A549 (cell line): ENCODE data around the gene ZC3H13. TPM values are rescaled to one million over a fixed set of nuclear protein-coding genes. Genes with fewer than 3 reads are reported as not detected.

ENCODE experiments used
- ATAC-seq, 2 experiments: fragments of 200-7000 bp in 1 of 2; fragments of >200 bp in 1 of 2; cut with Nextera tagmentation in 1 of 2; cut with Tn5 transposase in 1 of 2; 3 replicates each; pipeline versions ENCODE4 v1.8.0 to v1.9.1; 2018 to 2020; ENCODE audit warnings: mild to moderate bottlenecking in 1 of 2, moderate library complexity in 1 of 2
- CTCF ChIA-PET: fragments of 300-600 bp; sonication (Branson Sonifier 250); formaldehyde crosslinking; extraction: SDS; loops from one replicate; lab custom pipeline; 2021; ENCODE audit warnings: antibody characterized with exemption, inconsistent platforms; lab: Yijun Ruan, JAX
- POLR2A ChIA-PET: fragments of 350-600 bp; formaldehyde crosslinking; extraction: SDS; loops from one replicate; lab custom pipeline; 2021; ENCODE audit warnings: antibody characterized with exemption, inconsistent platforms; lab: Yijun Ruan, JAX
- DNase-seq, 2 experiments: peaks; one replicate each; pipeline versions ENCODE4 v3.0.0 to v3.0.0-alpha.2; 2011 to 2016; ENCODE audit warnings: low read depth in 1 of 2, low spot score in 1 of 2
- FAIRE-seq: peaks from 2 replicates; lab custom pipeline; 2011; peaks lifted over from hg19 to GRCh38; lab: Jason Lieb, UNC
- H3K27ac ChIP-seq, 2 experiments: fragments of >200 bp; sonication (Bioruptor Twin); formaldehyde crosslinking; 3 replicates each; pipeline ENCODE4 v1.5.1; 2016 to 2017
- H3K4me1 ChIP-seq: fragments of >200 bp; sonication (Bioruptor Twin); formaldehyde crosslinking; 3 replicates; pipeline ENCODE4 v1.6.1; 2016
- H3K4me2 ChIP-seq: fragments of >200 bp; sonication (Bioruptor Twin); formaldehyde crosslinking; 3 replicates; pipeline ENCODE4 v1.6.1; 2016
- H3K4me3 ChIP-seq: fragments of >200 bp; sonication (Bioruptor Twin); formaldehyde crosslinking; 3 replicates; pipeline ENCODE4 v1.5.1; 2016
- H3K9me3 ChIP-seq: fragments of >200 bp; sonication (Bioruptor Twin); formaldehyde crosslinking; 3 replicates; pipeline ENCODE4 v1.6.1; 2016
- BHLHE40 ChIP-seq: IDR thresholded peaks from 2 replicates; pipeline ENCODE4 v1.6.1; 2012; ENCODE audit warnings: low read depth, low read length, inconsistent platforms
- CBX8 ChIP-seq: fragments of 200-600 bp; sonication (generic); IDR thresholded peaks from 2 replicates; pipeline ENCODE4 v1.6.1; 2016
- CEBPB ChIP-seq, 2 experiments: fragments of >200 bp in 1 of 2; sonication (Bioruptor Twin) in 1 of 2; formaldehyde crosslinking in 1 of 2; IDR thresholded peaks; 2 replicates each; pipeline ENCODE4 v1.6.1; 2012 to 2016
- CHD2 ChIP-seq: fragments of 150-350 bp; IDR thresholded peaks from 2 replicates; pipeline ENCODE4 v1.6.1; 2014; ENCODE audit warnings: low read length; ENCODE audit not compliant: partially characterized antibody
- CHD4 ChIP-seq: fragments of 200-600 bp; sonication (generic); IDR thresholded peaks from 2 replicates; pipeline ENCODE4 v1.6.1; 2016; ENCODE audit warnings: antibody characterized with exemption, mild to moderate bottlenecking, borderline replicate concordance
- EHF ChIP-seq: fragments of 250-450 bp; sonication (Bioruptor Pico); IDR thresholded peaks from 2 replicates; pipeline ENCODE4 v1.5.0; 2020; ENCODE audit warnings: mild to moderate bottlenecking
- ESRRA ChIP-seq: fragments of 150-350 bp; IDR thresholded peaks from 2 replicates; pipeline ENCODE4 v1.6.1; 2014; ENCODE audit warnings: mild to moderate bottlenecking, low read length, borderline replicate concordance
- FOXS1 ChIP-seq: fragments of 250-450 bp; sonication (Bioruptor Pico); IDR thresholded peaks from 2 replicates; pipeline ENCODE4 v1.5.0; 2020; ENCODE audit warnings: mild to moderate bottlenecking, moderate library complexity
- GATA3 ChIP-seq: IDR thresholded peaks from 2 replicates; pipeline ENCODE4 v1.6.1; 2012; ENCODE audit warnings: borderline replicate concordance
- HES2 ChIP-seq: fragments of >200 bp; sonication (Bioruptor Twin); formaldehyde crosslinking; IDR thresholded peaks from 2 replicates; pipeline ENCODE4 v1.6.1; 2016
- HEYL ChIP-seq: fragments of 250-450 bp; sonication (Bioruptor Pico); IDR thresholded peaks from 2 replicates; pipeline ENCODE4 v1.8.0; 2021; ENCODE audit warnings: mild to moderate bottlenecking, moderate library complexity
- HOXB5 ChIP-seq: fragments of 250-450 bp; sonication (Bioruptor Pico); IDR thresholded peaks from 2 replicates; pipeline ENCODE4 v1.5.0; 2020; ENCODE audit warnings: mild to moderate bottlenecking, moderate library complexity
- JUNB ChIP-seq: fragments of >200 bp; sonication (Bioruptor Twin); formaldehyde crosslinking; IDR thresholded peaks from 2 replicates; pipeline ENCODE4 v1.6.1; 2016
- KDM5A ChIP-seq: fragments of 200-600 bp; sonication (generic); IDR thresholded peaks from 2 replicates; pipeline ENCODE4 v1.6.1; 2016; ENCODE audit warnings: antibody characterized with exemption, mild to moderate bottlenecking
- MAFK ChIP-seq: fragments of 450-650 bp; IDR thresholded peaks from 2 replicates; pipeline ENCODE4 v1.6.1; 2014; ENCODE audit not compliant: partially characterized antibody
- MAZ ChIP-seq: fragments of 150-350 bp; IDR thresholded peaks from 2 replicates; pipeline ENCODE4 v1.6.1; 2014; ENCODE audit warnings: antibody characterized with exemption, low read depth, low read length, borderline replicate concordance
- POLR2AphosphoS2 ChIP-seq: conservative IDR thresholded peaks from 2 replicates; pipeline ENCODE4 v1.6.1; 2012; ENCODE audit warnings: low read length, improper control_type of control experiment, inconsistent platforms
- RAD21 ChIP-seq, 2 experiments: fragments of >200 bp in 1 of 2; sonication (Bioruptor Twin) in 1 of 2; formaldehyde crosslinking in 1 of 2; IDR thresholded peaks in 1 of 2; conservative IDR thresholded peaks in 1 of 2; 2 replicates in 1 of 2; 3 replicates in 1 of 2; pipeline ENCODE4 v1.6.1; 2012 to 2018; ENCODE audit warnings: inconsistent platforms in 1 of 2
- SMC3 ChIP-seq: fragments of >200 bp; sonication (Bioruptor Twin); formaldehyde crosslinking; IDR thresholded peaks from 3 replicates; pipeline ENCODE4 v1.6.1; 2018; ENCODE audit warnings: inconsistent platforms
- SREBF2 ChIP-seq: fragments of 450-650 bp; IDR thresholded peaks from 2 replicates; pipeline ENCODE4 v1.6.1; 2014; ENCODE audit warnings: mild to moderate bottlenecking, moderate library complexity
- USF2 ChIP-seq: fragments of 450-650 bp; IDR thresholded peaks from 2 replicates; pipeline ENCODE4 v1.6.1; 2014; ENCODE audit warnings: antibody characterized with exemption
- ZFP36 ChIP-seq: fragments of 450-650 bp; IDR thresholded peaks from 2 replicates; pipeline ENCODE4 v1.6.1; 2014; ENCODE audit warnings: borderline replicate concordance; ENCODE audit not compliant: partially characterized antibody
- ZNF302 ChIP-seq: fragments of 250-450 bp; sonication (Bioruptor Pico); IDR thresholded peaks from 2 replicates; pipeline ENCODE4 v1.9.0; 2021; ENCODE audit warnings: inconsistent platforms, mild to moderate bottlenecking, moderate library complexity
- WGBS: methylation state at CpG from one replicate; pipeline ENCODE4 v1.1.6; 2017; ENCODE audit errors: missing lambda C conversion rate; 5-methylcytosine and 5-hydroxymethylcytosine counted together
- polyA plus RNA-seq, 4 experiments: library from polyadenylated mRNA; depleted of rRNA in 3 of 4; stranded (reverse); fragments of >200 nt; fragmentation: RNase III in 1 of 4; extraction: RNeasy Plus Mini Kit Qiagen cat#74134 plus additional on column Dnase treatment in 1 of 4; gene quantifications; 2 replicates in 3 of 4; 3 replicates in 1 of 4; pipeline ENCODE4 v1.2.3, GENCODE V29; 2011 to 2017
- TF ChIP-seq, protein P1 (sequence below): IDR thresholded peaks from 2 replicates; pipeline ENCODE4 v1.6.1; 2012
- TF ChIP-seq, protein P2 (sequence below): fragments of 200-600 bp; sonication (generic); IDR thresholded peaks from 2 replicates; pipeline ENCODE4 v1.6.1; 2016; ENCODE audit warnings: antibody characterized with exemption, mild to moderate bottlenecking, moderate library complexity

ZC3H13 gene
- polyA plus RNA-seq, 2 of the 4 experiments (the other 2 are of a cell fraction), result 9.5 to 17.5 TPM

- FAIRE-seq, result no peak
- POLR2A ChIA-PET, result no interaction called here
Observed at GRCh38 chr13:45951724-45952123, 100.8 kb downstream of the ZC3H13 start.

DNA sequence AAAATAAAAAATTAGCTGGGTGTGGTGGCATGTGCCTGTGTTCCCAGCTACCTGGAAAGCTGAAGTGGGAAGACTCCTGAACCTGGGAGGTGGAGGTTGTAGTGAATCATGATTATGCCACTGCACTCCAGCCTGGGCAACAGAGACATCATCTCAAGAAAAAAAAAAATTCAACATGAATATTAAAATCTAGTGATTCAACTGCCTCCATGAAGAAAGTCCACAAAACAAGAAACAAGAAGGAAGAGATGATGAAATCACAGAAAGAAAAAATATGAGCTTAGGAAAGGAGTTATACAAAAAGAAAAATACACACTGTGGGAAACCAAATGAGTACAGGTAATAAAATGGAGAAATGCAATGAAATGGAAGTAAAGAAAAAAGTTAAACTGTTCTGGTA lies 101.4 kb downstream of the ZC3H13 start:
- H3K27ac ChIP-seq, result no peak overlapping the region
- no peak overlapping the region for H3K4me3 ChIP-seq
- CTCF ChIA-PET, result interaction anchor here (0.7 kb wide), 1 partner anchor 38 kb away, joined by 3 read pairs; no protein-coding TSS in a partner anchor
- DNase-seq (no peak), FAIRE-seq (no peak), ATAC-seq (no peak)
- TF ChIP-seq HEYL (CRISPR knock-in tag) (no peak), JUNB (no peak), POLR2AphosphoS2 (no peak), SMC3 (no peak), MAZ (no peak), CBX8 (no peak), ZFP36 (no peak), EHF (no peak)
- POLR2A ChIA-PET, result no interaction called here
- no peaks in the 10 kb centered on the region for H3K9me3 ChIP-seq
- no peaks in the 10 kb centered on the region for H3K4me1 ChIP-seq
- H3K4me2 ChIP-seq, result no peak overlapping the region

More at GRCh38 chr13:45951724-45952123, 100.8 kb downstream of the ZC3H13 start:
- TF ChIP-seq CHD2 (no peak), FOXS1 (CRISPR knock-in tag) (no peak), MAFK (no peak), KDM5A (no peak), HES2 (no peak), GATA3 (no peak), ESRRA (no peak), RAD21 (conservative IDR thresholded peaks at IDR 0.05 in 1 of 2, IDR thresholded peaks at IDR 0.05 in 1 of 2) (no peak), USF2 (no peak), ZNF302 (CRISPR knock-in tag) (no peak), CHD4 (no peak), HOXB5 (CRISPR knock-in tag) (no peak), BHLHE40 (no peak), CEBPB (IDR thresholded peaks at IDR 0.05) (no peak), SREBF2 (no peak), POLR2AphosphoS2 (no peak)
- TF ChIP-seq, protein P1, sequence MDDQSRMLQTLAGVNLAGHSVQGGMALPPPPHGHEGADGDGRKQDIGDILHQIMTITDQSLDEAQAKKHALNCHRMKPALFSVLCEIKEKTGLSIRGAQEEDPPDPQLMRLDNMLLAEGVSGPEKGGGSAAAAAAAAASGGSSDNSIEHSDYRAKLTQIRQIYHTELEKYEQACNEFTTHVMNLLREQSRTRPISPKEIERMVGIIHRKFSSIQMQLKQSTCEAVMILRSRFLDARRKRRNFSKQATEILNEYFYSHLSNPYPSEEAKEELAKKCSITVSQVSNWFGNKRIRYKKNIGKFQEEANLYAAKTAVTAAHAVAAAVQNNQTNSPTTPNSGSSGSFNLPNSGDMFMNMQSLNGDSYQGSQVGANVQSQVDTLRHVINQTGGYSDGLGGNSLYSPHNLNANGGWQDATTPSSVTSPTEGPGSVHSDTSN, result no peak
- TF ChIP-seq, protein P2, sequence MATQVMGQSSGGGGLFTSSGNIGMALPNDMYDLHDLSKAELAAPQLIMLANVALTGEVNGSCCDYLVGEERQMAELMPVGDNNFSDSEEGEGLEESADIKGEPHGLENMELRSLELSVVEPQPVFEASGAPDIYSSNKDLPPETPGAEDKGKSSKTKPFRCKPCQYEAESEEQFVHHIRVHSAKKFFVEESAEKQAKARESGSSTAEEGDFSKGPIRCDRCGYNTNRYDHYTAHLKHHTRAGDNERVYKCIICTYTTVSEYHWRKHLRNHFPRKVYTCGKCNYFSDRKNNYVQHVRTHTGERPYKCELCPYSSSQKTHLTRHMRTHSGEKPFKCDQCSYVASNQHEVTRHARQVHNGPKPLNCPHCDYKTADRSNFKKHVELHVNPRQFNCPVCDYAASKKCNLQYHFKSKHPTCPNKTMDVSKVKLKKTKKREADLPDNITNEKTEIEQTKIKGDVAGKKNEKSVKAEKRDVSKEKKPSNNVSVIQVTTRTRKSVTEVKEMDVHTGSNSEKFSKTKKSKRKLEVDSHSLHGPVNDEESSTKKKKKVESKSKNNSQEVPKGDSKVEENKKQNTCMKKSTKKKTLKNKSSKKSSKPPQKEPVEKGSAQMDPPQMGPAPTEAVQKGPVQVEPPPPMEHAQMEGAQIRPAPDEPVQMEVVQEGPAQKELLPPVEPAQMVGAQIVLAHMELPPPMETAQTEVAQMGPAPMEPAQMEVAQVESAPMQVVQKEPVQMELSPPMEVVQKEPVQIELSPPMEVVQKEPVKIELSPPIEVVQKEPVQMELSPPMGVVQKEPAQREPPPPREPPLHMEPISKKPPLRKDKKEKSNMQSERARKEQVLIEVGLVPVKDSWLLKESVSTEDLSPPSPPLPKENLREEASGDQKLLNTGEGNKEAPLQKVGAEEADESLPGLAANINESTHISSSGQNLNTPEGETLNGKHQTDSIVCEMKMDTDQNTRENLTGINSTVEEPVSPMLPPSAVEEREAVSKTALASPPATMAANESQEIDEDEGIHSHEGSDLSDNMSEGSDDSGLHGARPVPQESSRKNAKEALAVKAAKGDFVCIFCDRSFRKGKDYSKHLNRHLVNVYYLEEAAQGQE, result no peak
- TF ChIP-seq, all 56 proteins: peak for 0
- Histone ChIP-seq H3K4me2 (no peak overlapping the region), H3K27ac (no peak overlapping the region), H3K9me3 (no peaks in the 10 kb centered on the region), H3K4me1 (no peaks in the 10 kb centered on the region), H3K4me3 (no peak overlapping the region)
- CTCF ChIA-PET, result interaction anchor here (0.7 kb wide), 1 partner anchor 37 kb away, joined by 3 read pairs; no protein-coding TSS in a partner anchor
- DNase-seq, result no peak
- ATAC-seq, result no peak
- 97% methylated on average over 3 of the region's 3 CpGs for WGBS
